Measurements from ENCODE around the gene CASR.
"Not testable (repeated sequence)": the region's sequence is repeated elsewhere in the genome, so short reads cannot be mapped to it uniquely, and the experiment has no call there.

CASR gene, protein sequence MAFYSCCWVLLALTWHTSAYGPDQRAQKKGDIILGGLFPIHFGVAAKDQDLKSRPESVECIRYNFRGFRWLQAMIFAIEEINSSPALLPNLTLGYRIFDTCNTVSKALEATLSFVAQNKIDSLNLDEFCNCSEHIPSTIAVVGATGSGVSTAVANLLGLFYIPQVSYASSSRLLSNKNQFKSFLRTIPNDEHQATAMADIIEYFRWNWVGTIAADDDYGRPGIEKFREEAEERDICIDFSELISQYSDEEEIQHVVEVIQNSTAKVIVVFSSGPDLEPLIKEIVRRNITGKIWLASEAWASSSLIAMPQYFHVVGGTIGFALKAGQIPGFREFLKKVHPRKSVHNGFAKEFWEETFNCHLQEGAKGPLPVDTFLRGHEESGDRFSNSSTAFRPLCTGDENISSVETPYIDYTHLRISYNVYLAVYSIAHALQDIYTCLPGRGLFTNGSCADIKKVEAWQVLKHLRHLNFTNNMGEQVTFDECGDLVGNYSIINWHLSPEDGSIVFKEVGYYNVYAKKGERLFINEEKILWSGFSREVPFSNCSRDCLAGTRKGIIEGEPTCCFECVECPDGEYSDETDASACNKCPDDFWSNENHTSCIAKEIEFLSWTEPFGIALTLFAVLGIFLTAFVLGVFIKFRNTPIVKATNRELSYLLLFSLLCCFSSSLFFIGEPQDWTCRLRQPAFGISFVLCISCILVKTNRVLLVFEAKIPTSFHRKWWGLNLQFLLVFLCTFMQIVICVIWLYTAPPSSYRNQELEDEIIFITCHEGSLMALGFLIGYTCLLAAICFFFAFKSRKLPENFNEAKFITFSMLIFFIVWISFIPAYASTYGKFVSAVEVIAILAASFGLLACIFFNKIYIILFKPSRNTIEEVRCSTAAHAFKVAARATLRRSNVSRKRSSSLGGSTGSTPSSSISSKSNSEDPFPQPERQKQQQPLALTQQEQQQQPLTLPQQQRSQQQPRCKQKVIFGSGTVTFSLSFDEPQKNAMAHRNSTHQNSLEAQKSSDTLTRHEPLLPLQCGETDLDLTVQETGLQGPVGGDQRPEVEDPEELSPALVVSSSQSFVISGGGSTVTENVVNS

DNA sequence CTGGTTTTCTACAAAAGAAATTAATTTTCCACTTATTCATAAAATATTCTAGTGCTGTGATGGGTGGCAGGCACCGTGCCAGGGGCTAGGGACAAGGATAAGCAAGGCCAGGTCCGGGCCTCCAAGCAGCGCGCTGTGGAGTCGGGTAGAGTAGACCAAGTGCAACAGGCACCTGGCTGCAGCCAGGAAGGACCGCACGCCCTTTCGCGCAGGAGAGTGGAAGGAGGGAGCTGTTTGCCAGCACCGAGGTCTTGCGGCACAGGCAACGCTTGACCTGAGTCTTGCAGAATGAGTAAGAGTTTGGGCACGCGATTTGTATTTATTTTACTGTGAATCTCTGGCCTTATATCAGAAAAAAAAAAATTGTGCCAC, at the start of gene CASR:
CASR (plus strand) TSS at position 148 of the 372 bp plus-strand sequence. CDS start 70,522 bp downstream, outside the sequence.
- peak; percentile 8 for DNase-seq (ENCODE audit: low spot score)

- DNase-seq (ENCODE audit: low spot score), result no peak
Measured at GRCh38 chr3:122146466-122146865, 37.0 kb upstream of the CASR start.

GRCh38 chr3:122148941-122149627, 34.4 kb upstream of the CASR start:
- DNase-seq (ENCODE audit: low spot score), result no peak

DNA sequence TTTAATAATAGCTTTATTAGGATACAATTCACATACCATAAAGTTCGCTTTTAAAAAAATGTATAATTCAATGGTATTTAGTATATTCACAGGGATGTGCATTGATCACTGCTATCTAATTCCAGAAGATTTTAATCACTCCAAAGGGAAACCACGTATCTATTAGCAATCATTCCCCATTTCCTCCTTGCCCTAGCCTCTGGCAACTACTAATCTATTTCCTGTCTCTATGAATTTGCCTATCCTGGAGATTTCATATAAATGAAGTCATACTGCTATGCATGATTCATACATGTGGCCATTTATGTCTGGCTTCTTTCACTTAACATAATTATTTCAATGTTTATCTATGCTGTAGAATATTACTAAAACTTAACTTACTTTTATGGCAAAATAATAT, 32.0 kb upstream of the CASR start:
- no peak for DNase-seq (ENCODE audit: low spot score)

DNA sequence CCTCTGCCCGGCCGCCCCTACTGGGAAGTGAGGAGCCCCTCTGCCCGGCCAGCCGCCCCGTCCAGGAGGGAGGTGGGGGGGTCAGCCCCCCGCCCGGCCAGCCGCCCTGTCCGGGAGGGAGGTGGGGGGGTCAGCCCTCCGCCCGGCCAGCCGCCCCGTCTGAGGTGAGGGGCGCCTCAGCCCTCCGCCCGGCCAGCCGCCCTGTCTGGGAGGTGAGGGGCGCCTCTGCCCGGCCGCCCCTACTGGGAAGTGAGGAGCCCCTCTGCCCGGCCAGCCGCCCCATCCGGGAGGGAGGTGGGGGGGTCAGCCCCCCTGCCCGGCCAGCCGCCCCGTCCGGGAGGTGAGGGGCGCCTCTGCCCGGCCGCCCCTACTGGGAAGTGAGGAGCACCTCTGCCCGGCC, 18.5 kb upstream of the CASR start:
- not testable (repeated sequence) for DNase-seq (ENCODE audit: low spot score)

GRCh38 chr3:122167630-122168029, 15.8 kb upstream of the CASR start:
- DNase-seq (ENCODE audit: low spot score), result no peak

DNA sequence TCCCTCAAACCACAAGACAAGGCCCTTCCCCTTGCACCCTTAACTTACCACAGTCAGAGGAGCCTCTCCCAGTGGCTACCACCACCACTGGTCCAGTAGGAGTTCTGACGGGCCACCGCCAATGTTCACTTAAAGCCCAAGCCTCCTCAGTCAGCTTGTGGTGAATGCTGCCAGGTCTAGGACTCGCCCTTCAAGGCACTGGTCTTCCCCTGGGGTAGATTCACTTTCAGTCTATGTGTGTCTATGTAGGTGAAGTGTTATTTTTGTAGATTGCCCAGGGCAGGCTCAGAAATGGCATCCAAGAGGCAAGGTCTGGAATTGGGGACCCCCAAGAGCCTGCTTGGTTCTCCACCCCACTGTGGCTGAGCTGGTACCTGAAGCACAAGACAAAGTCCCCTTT, 15.4 kb upstream of the CASR start:
- no peak for DNase-seq (ENCODE audit: low spot score)

DNA sequence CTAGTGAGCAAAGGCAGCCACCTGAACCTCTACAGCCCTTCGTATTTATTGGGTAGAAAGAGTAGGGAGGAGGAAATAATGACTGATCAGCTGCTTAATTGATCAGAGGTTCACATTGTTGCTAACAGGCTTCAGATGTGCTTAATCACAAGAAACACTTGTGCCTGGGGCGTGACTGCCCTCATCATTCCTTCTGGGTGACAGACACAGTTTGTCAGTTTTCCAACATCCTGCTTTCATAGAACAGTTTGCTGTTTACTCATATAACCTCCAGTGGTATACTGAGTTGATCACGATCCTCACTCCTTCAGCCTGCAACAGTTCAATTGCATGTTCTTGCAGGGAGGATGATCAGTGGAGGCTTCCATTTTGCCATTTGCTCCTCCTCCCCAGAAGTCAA, 13.6 kb upstream of the CASR start:
- DNase-seq (ENCODE audit: low spot score), result no peak

DNA sequence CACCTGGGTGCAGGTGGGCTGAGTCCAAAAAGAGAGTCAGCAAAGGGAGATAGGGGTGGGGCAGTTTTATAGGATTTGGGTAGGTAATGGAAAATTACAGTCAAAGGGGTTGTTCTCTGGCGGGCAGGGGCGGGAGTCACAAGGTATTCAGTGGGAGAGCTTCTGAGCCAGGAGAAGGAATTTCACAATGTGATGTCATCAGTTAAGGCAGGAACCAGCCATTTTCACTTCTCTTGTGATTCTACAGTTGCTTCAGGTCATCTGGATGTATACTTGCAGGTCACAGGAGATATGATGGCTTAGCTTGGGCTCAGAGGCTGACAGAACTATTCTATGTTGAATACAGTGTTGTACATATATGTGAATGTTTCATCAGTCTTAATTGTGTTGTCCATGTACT, 12.1 kb upstream of the CASR start:
- not testable (repeated sequence) for DNase-seq (ENCODE audit: low spot score)

- DNase-seq (ENCODE audit: low spot score), result no peak
Measured at GRCh38 chr3:122178711-122179110, 4.8 kb upstream of the CASR start.

DNA sequence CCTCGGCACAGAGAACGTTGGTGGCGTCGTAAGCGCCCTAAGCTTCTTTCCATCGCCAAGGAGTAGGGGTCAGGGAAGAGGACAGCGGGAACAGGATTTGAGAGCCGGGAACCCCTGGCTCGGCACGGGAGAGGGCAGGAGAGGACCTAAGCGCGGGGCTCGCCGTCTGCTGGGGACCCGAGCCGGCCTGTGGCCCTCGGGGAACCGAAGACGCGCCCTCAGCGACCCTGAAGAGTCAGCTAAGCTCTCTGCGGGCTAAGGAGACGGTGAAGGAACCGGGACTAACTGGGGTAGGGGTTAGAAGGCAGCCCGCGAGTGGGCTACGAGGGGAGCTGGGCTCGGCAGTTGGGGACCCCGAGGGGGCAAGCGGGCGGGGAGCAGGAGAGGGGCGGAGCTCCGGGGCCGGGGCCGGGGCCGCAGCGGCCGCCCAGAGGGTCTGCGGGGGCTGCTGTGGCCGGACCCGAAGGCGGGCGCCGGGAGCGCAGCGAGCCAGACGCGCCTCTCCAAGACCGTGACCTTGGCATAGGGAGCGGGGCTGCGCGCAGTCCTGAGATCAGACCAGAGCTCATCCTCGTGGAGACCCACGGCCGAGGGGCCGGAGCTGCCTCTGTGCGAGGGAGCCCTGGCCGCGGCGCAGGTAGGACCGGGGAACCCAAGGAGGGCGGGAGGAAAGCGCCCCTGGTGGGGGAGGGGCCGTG, 574 bp downstream of the CASR start:
- DNase-seq (ENCODE audit: low spot score), result peak; percentile 5

DNA sequence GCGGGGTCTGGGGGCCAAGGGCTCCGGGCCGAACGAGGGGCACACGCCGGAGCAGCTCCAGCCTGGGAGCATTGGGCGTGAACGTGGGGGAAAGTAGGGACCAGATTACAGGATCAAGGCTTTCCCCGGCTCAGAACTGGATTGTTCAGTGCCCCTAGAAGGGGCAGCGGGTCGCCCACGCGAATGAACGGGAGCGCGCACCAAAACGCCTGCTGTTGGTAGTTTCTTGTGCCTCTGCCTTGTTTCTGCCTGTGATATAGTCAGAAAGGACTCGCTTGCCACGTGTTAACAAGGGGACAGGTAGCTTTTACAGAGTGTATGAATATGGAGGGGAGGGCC, 1.1 kb downstream of the CASR start:
- no peak for DNase-seq (ENCODE audit: low spot score)

GRCh38 chr3:122186372-122186771, 2.9 kb downstream of the CASR start:
- DNase-seq (ENCODE audit: low spot score), result no peak

DNA sequence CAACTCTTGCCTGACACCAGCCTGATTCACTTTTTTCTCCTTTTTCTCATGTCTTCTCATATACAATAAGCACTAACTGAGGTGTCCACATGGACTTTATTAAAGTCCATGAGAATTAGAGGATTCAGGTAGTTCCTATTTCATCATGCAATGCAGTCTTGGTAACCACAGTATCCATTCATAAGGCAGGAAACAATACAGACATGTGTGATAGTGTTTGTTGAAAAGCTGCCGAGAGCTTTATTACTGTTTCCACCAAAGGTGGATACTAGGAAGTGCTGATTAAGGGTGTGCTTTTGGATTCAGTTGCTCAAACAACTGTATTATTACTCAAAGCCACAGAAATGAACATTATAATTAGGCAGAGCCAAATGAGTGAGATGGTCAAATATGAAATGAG, 5.3 kb downstream of the CASR start:
- DNase-seq (ENCODE audit: low spot score), result no peak

- DNase-seq (ENCODE audit: low spot score), result no peak
Measured at GRCh38 chr3:122189357-122189756, 5.9 kb downstream of the CASR start.

GRCh38 chr3:122190525-122190924, 7.1 kb downstream of the CASR start:
- no peak for DNase-seq (ENCODE audit: low spot score)

DNA sequence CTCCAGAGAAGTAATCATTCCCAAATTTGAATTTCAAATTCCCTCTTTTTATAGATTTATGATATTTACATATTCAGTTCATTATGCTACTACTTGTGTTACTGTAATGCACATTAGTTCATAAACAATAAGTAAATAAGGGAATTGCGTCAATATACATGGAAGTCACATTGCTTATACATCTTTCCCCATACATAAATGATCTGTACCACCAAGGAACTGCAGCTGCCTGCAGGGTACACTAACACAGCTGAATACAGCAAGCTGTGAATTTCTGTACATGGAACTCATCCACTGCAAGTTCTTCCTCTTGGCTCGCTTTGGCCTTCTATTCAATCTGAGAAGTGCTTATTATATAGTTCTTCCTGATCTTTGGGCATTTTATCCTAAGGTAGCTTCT, 15.5 kb downstream of the CASR start:
- DNase-seq (ENCODE audit: low spot score), result no peak

- no peak for DNase-seq (ENCODE audit: low spot score)
Measured at GRCh38 chr3:122199552-122199951, 16.1 kb downstream of the CASR start.

DNA sequence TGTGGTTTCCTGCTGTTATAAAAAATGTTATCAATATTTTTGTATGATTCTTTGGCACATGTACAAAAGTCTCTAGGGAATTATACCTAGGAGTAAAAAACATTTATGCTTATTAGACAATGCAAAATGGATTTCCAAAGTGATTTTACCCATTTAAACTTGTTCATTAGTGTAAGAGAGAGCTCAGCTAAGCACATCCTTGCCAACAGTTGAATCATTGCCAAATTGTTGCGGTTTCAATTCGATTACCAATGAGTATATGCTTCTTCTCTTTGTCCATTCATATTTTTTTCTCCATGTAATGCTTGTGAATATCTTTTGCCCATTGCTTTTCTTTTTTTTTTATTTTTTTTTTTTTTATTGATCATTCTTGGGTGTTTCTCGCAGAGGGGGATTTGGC, 17.2 kb downstream of the CASR start:
- no peak for DNase-seq (ENCODE audit: low spot score)

DNA sequence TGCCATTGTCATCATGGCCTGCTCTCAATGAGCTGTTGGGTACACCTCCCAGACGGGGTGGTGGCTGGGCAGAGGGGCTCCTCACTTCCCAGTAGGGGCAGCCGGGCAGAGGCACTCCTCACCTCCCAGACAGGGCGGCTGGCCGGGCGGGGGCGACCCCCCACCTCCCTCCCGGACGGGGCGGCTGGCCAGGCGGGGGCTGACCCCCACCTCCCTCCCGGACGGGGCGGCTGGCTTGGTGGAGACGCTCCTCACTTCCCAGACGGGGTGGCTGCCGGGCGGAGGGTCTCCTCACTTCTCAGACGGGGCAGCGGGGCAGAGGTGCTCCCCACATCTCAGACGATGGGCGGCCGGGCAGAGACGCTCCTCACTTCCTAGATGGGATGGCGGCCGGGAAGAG, 18.0 kb downstream of the CASR start:
- not testable (repeated sequence) for DNase-seq (ENCODE audit: low spot score)

- no peak for DNase-seq (ENCODE audit: low spot score)
Measured at GRCh38 chr3:122208579-122208978, 25.1 kb downstream of the CASR start.

DNA sequence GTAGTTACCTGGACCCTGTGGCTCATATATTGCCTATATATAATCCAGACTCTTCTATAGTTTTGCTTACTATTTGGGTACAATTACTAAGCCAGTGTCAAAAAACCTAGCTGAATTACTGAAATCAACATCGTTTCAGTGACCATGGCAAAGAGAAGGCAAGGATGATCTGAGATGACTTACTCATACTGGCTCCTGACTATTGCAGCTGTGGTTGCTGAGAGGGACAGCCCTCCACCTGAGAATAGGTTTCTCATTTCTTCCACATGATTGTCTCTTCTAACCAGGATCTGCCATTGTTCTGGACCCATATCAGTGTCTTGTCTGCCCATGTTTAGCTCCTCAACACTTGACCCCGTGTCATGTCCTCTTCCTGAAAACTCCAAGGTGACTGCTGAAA, 30.2 kb downstream of the CASR start:
- no peak for DNase-seq (ENCODE audit: low spot score)

All from GM03348 (cell line).